Stimulated activated CD8-positive, alpha-beta memory T cell treated with anti-CD3 and anti-CD28 coated beads, Interleukin-2, amount 100 ng/mL, for 48 hours (primary cell): ENCODE results near the gene TBC1D12.
"Not testable (repeated sequence)": the region's sequence is repeated elsewhere in the genome, so short reads cannot be mapped to it uniquely, and the experiment has no call there.

Experiments
- DNase-seq, 2 donors: peaks; one replicate each; pipeline ENCODE4 v3.0.0-alpha.2; 2020; ENCODE audit warnings: low read depth in 2 of 2

Gene TBC1D12

DNA sequence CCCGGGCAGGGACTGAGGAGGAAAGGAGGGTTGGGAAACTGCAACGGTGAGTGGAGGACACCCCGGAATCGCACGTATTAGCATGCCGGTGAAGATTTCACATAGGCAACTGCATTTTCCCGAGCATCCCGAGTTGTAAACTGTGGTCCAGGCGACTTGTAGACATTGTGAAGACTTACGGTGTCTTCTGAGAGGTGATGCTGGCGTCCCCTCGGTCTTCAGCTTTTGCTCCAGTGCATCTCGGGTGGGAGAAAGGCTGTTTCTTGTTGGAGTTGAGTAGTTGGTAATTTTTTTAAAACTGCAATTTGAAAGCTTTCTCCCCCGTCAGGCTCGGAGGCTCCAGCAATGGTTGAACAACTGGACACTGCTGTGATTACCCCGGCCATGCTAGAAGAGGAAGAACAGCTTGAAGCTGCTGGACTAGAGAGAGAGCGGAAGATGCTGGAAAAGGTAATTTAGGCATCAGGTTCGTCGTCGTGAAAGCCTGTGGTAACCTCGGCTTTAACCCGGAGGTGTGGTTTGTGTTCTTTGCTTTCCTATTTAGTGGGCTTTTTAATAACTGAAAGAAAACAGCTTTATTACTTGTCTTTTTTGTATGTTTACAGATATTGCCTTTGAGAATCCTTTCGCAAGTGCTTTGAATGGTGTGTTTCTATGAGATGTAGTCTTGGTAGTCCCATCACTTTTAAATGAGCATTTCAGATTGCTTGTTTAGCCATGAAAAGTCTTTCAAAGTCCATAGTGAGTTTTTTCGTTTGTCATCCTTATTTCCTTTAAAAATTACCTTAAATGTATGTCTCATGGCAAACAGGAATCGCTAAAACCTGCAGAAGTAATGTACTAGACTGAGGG is 143.9 kb downstream of the TBC1D12 start:
- no peak for DNase-seq

DNA sequence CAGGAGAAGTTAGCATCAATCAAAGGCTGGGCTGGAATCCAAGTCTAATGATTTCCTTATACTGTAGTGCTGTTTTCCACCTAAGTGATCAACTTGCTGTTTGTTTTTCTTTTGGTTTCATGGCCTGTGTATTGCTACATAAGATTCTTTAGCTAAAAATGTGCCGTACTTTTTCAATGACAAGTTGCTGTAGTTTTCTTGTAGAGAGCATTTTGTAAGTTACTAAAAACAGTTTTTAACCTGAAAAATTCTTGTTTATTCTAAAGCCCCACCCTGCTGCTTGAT is 144.5 kb downstream of the TBC1D12 start:
- no peak for DNase-seq

DNA sequence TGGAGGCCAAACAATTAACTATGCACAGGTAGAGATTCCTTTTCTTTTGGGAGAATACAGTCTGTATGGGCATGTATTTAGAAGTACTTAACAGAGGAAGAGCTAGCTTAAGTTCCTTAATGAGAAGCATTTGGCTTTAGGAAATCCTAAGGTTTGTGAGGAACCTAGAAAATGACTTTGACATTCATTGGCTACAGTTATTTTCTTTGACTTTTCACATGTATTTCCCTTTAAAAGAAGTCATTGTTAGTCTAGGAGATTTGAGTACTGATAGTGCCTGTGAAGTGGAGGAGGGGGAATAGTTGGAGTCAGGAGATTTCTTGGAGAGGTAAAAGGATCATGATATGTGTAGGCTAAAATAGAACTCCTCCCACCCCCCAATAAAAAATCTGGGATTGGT is 146.9 kb downstream of the TBC1D12 start:
- DNase-seq = no peak

DNA sequence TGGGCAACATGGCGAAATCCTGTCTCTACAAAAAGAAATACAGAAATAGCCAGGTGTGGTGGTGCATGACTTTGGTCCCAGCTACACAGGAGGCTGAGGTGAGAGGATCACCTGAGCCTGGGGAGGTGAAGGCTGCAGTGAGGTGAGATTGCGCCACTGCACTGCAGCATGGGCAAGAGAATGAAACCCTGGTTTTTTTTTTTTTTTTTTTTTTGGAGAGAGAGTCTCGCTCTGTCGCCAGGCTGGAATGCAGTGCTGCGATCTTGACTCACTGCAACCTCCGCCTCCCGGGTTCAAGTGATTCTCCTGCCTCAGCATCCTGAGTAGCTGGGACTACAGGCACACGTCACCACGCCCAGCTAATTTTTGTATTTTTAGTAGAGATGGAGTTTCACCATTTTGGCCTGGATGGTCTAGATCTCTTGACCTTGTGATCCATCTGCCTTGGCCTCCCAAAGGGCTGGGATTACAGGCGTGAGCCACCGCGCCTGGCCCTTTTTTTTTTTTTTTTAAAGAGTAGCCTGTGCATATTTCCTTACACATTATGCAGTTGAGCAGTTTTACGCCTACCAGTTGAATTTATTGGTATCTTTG is 165.5 kb downstream of the TBC1D12 start:
- not testable (repeated sequence) for DNase-seq

DNA sequence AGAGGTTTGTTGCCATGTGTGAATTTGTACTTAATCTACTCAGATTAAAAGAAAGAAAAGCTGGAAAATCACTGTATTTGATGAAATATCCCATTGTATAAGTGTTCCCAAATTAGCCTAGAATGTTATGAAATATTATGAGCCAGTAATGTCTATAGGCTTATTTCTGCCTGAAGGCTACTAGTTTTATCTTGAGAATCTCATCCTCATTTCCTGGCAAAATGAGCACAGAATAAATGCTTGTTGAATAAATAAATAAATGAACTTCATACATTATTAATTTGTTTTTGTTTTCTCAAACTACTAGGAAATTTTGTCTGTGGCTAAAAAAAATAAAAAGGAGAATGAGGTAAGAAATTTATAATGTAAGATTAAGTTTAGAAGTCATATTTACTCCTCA is 168.7 kb downstream of the TBC1D12 start:
- no peak for DNase-seq

DNA sequence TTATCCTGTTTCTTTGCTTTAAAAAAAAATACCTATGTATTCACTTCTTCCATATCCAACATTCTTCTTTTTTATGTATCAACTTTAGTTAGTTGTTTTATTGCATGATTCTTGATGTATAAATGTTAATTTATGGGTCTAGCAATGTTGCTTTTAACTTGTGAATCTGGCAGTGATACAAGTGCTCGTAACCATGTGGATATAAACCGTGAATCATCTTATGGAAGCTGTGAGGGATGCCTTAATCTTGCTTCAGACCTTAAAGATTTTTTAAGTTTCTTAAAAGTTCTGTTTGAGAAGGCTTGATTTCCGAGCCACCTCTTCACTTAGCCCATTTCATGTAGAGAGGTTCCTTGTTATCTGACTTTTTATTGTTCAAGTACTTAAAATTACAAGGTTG is 169.2 kb downstream of the TBC1D12 start:
- no peak for DNase-seq

DNA sequence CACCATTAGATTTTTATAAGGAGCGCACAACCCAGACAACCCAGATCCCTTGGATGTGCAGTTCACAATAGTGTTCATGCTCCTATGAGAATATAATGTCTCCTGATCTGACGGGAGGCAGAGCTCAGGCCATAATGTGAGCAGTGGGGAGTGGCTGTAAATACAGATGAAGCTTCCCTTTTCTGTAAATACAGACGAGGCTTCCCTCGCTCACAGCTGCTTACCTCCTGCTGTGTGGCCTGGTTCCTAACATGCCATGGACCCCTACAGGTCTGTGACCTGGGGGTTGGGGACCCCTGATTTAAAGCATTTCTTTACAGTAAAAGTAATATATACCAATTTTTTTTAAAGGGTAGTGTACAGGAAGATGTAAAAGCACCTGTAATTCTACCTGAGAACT is 176.4 kb downstream of the TBC1D12 start:
- no peak for DNase-seq

DNA sequence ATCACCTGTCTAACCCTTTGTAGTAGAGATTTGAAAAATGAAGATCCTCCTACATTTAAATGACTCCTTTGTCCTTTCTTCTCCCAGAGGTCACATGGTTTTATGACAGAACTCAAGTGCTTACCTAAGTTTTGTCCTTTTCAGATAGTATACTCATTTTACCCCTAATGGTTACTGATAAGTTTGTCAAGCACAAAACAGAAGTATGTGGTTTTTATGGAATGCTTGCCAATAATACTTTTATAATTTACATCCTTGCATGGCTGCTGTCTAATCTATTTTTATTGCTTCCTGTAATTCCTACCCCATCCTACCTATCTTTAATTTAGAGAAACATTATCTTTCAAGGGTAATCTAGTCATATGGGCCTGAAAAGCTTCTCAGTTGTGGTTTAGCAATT is 180.8 kb downstream of the TBC1D12 start:
- no peak for DNase-seq
